Measurements from ENCODE around the gene FXN.

The FXN gene

DNA sequence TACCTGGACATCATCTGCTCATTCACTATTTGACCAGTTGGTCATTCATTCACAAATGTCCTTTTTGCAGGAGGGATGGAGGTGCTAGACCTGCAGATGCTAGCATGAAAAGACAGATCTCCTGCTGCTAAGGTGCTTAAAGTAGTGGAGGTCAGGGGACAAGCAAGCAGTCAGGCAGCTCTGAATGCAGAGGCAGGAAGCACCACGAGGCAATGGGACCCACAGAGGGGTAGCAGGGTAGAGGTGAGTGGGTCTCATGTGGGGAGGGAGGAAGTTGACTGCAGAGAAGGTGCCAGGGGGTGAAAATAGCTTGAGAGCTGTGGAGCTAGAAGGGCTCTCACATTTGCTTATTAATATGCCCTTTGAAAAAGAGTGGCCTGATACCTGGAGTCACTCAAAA is 25.2 kb downstream of the FXN start:
- in situ Hi-C loops (cut with HindIII; ENCODE audit: low sequenced_read_pairs), result no loop called here

DNA sequence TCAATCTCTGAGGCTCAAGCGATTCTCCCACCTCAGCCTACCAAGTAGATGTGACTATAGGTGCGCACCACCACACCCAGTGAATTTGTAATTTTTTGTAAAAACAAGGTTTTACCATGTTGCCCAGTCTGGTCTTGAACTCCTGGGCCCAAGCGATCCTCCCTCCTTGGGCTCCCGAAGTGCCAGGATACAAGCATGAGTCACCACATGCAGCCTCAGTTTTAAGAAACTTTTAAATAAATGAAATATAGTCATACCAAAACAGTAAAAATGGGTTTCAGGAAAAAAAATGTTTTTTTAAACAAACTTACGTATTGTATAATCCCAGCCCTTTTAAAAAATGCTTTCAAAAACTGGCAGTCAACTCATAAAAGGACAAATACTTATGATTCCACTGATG is 26.6 kb downstream of the FXN start:
- in situ Hi-C loops (cut with HindIII; ENCODE audit: low sequenced_read_pairs), result no loop called here

DNA sequence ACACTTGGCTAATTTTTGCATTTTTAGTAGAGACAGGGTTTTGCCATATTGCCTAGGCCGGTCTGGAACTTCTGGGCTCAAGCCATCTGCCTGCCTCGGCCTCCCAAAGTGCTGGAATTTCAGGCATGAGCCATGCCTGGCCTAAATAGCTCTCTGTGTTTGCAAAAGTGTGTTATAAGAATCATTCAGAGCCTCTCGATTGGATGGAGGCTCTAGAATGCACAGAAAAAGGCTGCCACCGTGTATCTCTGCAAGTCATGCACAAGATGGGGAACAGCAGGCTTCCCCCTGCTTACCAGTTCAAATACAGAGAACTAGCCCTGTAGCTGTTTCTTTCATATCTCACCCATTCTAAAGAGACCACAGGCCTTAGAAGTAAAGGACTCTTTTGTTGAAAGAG is 28.3 kb downstream of the FXN start:
- in situ Hi-C loops (cut with HindIII; ENCODE audit: low sequenced_read_pairs), result no loop called here

GRCh38 chr9:69065660-69066059 is 30.1 kb downstream of the FXN start:
- in situ Hi-C loops (cut with HindIII; ENCODE audit: low sequenced_read_pairs), result no loop called here

GRCh38 chr9:69066955-69067354 is 31.4 kb downstream of the FXN start:
- in situ Hi-C loops (cut with HindIII; ENCODE audit: low sequenced_read_pairs), result no loop called here

- in situ Hi-C loops (cut with HindIII; ENCODE audit: low sequenced_read_pairs), result no loop called here
These were observed 34.6 kb downstream of the FXN start for GRCh38 chr9:69070201-69070600.

- in situ Hi-C loops (cut with HindIII; ENCODE audit: low sequenced_read_pairs), result no loop called here
These were observed 35.5 kb downstream of the FXN start for GRCh38 chr9:69071059-69071458.

GRCh38 chr9:69073103-69073502 is 37.6 kb downstream of the FXN start:
- in situ Hi-C loops (cut with HindIII; ENCODE audit: low sequenced_read_pairs), result no loop called here

- in situ Hi-C loops (cut with HindIII; ENCODE audit: low sequenced_read_pairs), result loop anchor here (5.0 kb wide), 1 partner anchor 68 kb away; no protein-coding TSS in a partner anchor
These were observed 39.2 kb downstream of the FXN start for GRCh38 chr9:69074801-69075200.

DNA sequence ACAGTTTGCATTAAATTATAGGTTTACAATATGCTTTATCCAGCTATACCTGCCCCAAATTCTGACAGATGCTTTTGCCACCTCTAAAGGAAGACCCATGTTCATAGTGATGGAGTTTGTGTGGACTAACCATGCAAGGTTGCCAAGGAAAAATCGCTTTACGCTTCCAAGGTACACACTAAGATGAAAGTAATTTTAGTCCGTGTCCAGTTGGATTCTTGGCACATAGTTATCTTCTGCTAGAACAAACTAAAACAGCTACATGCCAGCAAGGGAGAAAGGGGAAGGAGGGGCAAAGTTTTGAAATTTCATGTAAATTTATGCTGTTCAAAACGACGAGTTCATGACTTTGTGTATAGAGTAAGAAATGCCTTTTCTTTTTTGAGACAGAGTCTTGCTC is 41.0 kb downstream of the FXN start:
- in situ Hi-C loops (cut with HindIII; ENCODE audit: low sequenced_read_pairs), result loop anchor here (5.0 kb wide), 1 partner anchor 66 kb away; no protein-coding TSS in a partner anchor

- in situ Hi-C loops (cut with HindIII; ENCODE audit: low sequenced_read_pairs), result loop anchor here (5.0 kb wide), 1 partner anchor 64 kb away; no protein-coding TSS in a partner anchor
These were observed 42.5 kb downstream of the FXN start for GRCh38 chr9:69078069-69078468.

DNA sequence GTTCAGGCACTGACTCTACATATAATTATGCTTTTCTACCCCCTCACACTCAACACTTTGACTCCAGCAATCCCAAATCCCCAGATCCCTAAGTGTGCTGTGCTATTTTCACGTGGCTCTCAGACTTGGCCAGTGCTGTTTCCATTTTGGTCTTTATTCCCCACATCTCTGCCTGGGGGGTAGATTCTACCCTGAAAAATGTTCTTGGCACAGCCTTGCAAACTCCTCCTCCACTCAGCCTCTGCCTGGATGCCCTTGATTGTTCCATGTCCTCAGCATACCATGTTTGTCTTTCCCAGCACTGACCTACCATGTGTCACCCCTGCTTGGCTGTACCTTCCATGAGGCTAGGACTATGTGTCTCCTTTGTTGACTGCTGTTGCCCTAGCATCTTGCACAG is 43.0 kb downstream of the FXN start:
- in situ Hi-C loops (cut with HindIII; ENCODE audit: low sequenced_read_pairs), result loop anchor here (5.0 kb wide), 1 partner anchor 64 kb away; no protein-coding TSS in a partner anchor

DNA sequence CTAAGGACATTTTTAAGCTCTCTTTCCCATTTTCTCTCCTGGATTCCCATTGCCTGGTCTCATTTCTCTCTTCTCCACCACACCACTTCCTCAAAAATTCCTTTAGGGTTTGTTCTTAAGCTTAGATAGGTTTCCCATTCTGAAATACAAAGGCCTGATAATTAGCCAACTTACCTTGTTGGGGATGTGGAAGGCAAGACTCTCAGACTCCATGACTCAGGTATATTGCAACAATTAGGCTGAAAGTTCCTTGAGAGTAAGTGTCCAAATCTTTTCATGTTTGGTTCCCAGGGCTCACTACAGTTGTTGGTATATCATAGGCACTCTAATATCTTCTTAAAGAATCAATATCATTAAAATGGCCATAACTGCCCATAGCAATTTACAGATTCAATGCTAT is 43.6 kb downstream of the FXN start:
- in situ Hi-C loops (cut with HindIII; ENCODE audit: low sequenced_read_pairs), result loop anchor here (5.0 kb wide), 1 partner anchor 63 kb away; no protein-coding TSS in a partner anchor

- in situ Hi-C loops (cut with HindIII; ENCODE audit: low sequenced_read_pairs), result no loop called here
These were observed 45.7 kb downstream of the FXN start for GRCh38 chr9:69081261-69081660.

DNA sequence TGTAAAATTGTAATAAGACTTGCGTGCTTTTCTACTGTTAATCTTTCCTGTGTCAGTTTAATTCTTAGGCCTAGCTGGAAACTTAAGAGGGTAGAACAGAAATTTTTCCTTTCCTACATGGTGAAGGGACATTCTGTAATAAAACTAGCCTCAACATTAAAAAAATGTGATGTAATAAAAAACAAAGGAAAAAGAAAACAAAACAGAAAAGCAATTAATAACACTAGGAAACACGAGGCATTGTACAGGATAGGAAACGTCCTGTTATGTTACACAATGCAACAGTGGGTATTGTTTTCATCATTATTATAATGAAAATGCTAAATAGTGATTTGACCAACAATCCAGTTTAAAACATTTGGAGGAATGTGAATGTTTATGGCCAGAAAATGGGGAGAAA is 47.8 kb downstream of the FXN start:
- in situ Hi-C loops (cut with HindIII; ENCODE audit: low sequenced_read_pairs), result no loop called here

- in situ Hi-C loops (cut with HindIII; ENCODE audit: low sequenced_read_pairs), result no loop called here
These were observed 50.2 kb downstream of the FXN start for GRCh38 chr9:69085569-69086283.

DNA sequence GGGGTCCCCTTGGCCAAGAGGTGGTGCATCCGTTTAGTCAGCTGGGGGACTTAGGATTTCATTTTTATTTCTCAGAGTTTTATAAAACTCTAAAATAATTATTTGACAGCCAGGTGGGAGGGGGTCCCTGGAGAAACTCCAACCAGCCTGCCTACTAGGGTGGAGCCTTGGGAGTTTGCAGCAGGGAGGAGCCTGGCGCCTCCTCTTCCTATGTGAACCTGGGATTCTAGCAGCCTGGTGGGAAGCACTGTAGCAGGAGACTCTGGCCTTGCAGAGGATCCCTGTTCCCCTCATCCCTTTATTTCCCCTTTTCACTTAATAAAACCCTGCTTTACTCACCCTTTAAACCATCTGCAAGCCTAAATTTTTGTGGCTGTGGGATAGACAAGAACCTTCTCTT is 50.8 kb downstream of the FXN start:
- in situ Hi-C loops (cut with HindIII; ENCODE audit: low sequenced_read_pairs), result no loop called here

DNA sequence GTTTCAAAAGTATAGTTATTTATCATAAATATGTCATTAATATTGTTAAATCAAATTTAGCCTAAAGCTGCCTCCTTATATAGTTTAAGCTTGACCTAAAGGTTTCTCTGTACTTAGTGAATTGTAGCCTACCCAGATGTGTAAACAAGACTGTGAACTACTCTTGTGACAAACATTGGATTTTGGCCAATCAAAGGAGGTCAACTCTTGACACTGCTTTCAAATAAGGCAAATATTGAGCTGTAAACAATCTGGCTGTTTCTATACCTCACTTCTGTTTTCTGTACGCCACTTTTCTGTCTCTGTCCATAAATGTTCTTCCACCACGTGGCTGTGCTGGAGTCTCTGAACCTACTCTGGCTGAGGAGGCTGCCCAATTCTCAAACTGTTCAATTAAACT is 51.2 kb downstream of the FXN start:
- in situ Hi-C loops (cut with HindIII; ENCODE audit: low sequenced_read_pairs), result no loop called here

DNA sequence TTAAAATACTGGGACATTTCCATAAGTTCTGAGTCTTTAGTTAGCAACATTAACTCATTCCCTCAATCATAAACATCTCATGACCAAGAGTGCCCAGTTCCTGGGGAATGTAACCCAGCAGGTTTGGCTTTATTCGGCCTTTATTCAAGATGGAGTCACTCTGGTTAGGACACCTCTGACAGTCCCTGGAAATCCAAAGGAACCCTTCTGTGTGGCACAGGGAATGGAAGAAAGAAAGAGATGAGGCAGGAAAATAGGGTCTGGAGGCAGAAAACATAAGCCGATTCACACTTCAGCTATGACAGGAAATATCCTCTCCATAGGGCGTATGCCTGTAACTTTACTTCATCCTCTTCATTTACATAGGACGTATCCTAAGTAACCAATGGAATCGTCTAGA is 53.5 kb downstream of the FXN start:
- in situ Hi-C loops (cut with HindIII; ENCODE audit: low sequenced_read_pairs), result no loop called here

GRCh38 chr9:69089491-69089890 is 53.9 kb downstream of the FXN start:
- in situ Hi-C loops (cut with HindIII; ENCODE audit: low sequenced_read_pairs), result no loop called here

DNA sequence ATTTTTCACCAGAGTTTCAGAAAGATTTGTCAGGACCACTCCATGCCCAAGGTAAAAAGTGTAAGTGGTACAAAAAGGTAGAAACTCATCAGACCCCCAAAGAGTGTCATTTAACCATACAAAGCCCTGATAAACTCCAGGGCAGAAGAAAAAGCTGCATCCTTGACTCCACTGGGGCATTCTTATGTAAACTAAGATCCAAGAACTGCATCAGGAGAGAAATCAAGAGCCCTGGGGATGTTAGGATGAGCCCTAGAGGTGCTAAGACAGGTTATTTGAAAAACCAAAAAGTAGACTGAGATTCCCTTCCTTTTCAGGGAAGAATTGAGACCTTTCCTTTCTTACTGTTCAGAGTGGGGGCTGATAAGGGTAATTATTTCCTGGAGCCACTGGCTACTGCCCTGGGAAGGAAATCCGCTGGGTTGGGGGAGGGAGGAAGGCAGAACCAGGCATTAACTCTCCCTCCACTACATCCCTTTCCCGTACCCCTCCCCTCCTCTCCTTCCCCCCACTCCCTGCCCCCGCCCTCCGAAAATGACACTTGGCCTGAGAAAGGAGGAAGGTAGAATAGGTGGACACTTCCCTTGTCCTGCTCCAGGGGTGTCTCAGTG is 54.7 kb downstream of the FXN start:
- in situ Hi-C loops (cut with HindIII; ENCODE audit: low sequenced_read_pairs), result no loop called here

- in situ Hi-C loops (cut with HindIII; ENCODE audit: low sequenced_read_pairs), result no loop called here
These were observed 55.4 kb downstream of the FXN start for GRCh38 chr9:69090946-69091345.

Measured in endothelial cell of hepatic sinusoid (primary cell).